ENCODE measurements around the gene PTTG1IP. TPM values are rescaled to one million over a fixed set of nuclear protein-coding genes. Genes with fewer than 3 reads are reported as not detected.

The PTTG1IP gene
- polyA plus RNA-seq, 6 donors from 2014 or later: 28.1 to 43.5 (median 36.1) TPM

DNA sequence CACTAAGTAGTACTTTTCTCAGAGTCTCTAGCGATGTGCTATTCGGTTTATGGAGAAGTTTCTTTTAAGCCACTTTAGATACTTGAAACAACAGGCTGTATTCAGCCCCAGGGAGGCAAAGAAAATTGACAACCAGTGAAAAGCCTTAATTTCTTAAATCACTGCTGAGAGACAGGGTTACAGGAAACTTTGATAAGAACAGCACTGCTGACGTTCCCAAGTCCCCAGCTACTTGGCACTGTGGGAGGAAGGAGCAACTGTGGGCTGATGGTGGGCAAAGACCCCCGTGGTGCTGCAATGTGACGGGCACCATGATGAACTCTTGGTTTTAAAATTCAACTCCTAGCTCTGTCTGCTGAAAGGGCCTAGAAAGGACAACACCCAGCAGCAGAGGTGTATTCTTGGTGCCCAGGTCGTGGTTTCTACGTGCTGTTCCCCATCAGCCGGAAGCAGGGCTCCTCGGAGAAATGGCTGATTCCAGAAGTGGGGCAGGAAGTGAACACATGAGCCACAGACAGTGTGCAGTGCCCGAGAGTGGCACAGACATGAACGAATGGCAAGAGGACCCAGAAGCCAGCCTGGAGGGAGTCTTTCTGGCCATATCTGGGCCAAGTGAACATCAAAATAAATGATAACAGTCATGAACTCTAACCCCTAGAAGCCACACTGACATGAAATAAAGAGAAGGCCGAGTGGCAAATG is 5.3 kb downstream of the PTTG1IP start:
- no peak for DNase-seq
- H3K27ac Mint-ChIP-seq: peak overlapping the region in 2 of 6 donors; percentile 28 to 49
- no peaks in the 10 kb centered on the region for H3K9me3 Mint-ChIP-seq
- peaks cover 70 to 83% (median 81%) of the 10 kb centered on the region in 3 donors for H3K4me1 Mint-ChIP-seq
- no peaks in the 10 kb centered on the region for H3K27me3 Mint-ChIP-seq
- H3K4me3 Mint-ChIP-seq: peak overlapping the region in 7 of 8 donors; percentile 24 to 77 (median 39)
- H3K36me3 Mint-ChIP-seq: peaks cover 0 to 6% of the 10 kb centered on the region in 2 donors
- no peak for ATAC-seq (ENCODE audit: low read depth in 2 of 2)

DNA sequence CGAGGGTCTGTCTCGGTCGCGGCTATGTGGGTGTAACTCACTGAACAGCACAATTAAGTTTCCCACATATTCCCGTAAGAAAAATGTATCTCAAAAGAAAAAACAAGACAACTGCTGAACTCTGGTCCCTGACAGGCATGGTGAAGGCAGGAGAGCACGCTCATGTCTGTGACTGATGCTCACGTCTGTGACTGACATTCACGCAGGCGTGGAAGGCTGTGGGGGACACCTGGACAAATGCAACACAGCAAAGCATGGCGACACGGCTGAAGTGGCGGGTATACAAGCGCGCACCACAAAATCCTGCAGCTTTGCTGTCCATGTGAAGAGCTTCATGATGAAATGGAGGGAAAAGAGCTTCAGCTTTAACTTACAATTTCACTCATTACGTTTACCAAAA is 6.0 kb downstream of the PTTG1IP start:
- ATAC-seq (ENCODE audit: low read depth in 2 of 2) (no peak), DNase-seq (no peak)
- Mint-ChIP-seq H3K36me3 (peaks cover 0 to 6% of the 10 kb centered on the region in 2 donors), H3K27me3 (no peaks in the 10 kb centered on the region), H3K4me3 (peak overlapping the region in 3 of 8 donors; percentile 64 to 88 (median 65)), H3K9me3 (no peaks in the 10 kb centered on the region), H3K27ac (peak overlapping the region in 2 of 6 donors; percentile 50 to 92), H3K4me1 (peaks cover 68 to 80% (median 76%) of the 10 kb centered on the region in 3 donors)

DNA sequence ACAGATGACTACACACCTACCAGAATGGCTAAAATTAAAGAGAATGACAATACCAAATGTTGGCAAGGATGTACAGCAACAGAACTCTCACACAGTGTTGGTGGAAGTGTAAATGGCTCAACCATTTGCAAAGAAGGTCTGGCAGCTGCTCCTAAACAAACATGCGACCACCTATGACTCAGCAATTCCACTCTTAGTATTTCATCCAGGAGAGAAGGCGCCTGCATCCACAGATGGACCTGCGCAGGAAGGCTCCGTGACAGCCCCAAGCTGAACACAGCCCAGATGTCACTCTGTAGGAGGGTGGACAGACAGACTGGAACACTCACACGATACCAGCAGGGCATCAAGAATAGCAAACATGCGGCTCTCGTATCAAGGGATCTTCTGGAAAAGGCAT is 6.7 kb downstream of the PTTG1IP start:
- DNase-seq (no peak), ATAC-seq (ENCODE audit: low read depth in 2 of 2) (no peak)
- no peaks in the 10 kb centered on the region for H3K9me3 Mint-ChIP-seq
- H3K27me3 Mint-ChIP-seq: no peaks in the 10 kb centered on the region
- H3K4me3 Mint-ChIP-seq: peak overlapping the region in 7 of 8 donors; percentile 23 to 88 (median 65)
- peaks cover 2 to 7% of the 10 kb centered on the region in 2 donors for H3K36me3 Mint-ChIP-seq
- peak overlapping the region in 1 of 6 donors; percentile 33 for H3K27ac Mint-ChIP-seq
- H3K4me1 Mint-ChIP-seq: peaks cover 63 to 73% (median 72%) of the 10 kb centered on the region in 3 donors

DNA sequence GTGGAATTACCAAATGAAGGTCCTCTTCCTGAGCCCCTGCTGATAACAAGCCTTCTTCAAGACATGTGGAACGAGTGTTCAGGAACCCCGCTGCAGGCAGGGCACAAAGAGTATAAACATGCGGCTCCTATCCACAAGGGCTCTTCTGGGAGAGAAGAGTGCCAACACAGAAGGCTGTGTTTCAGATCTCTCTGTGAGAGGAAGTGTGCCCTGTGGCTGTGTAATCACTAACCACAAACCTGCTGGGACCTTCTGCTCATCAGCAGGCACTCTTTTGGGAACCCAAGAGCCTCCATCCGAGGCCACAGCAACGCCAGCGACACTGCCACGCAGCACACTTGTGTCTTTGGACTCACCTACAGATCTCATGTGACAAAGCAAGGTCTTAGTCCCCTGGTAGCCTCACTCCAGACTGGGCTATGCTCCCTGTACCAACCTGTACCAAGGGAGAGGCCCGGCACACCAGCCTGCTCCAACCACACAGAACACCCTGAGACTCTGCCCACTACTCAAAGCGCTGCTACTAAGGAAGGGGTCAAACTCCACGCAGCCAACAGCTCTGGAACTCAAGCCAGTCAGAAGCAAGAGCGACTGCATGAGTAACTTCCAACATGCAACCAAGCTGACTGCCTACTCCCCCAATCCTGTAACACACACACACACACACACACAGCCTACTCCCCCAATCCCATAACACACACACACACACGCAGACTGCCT is 7.8 kb downstream of the PTTG1IP start:
- Mint-ChIP-seq H3K36me3 (peaks cover 7 to 11% of the 10 kb centered on the region in 2 donors), H3K27ac (peak overlapping the region; percentile 59 to 92 (median 80)), H3K4me3 (peak overlapping the region; percentile 60 to 90 (median 80)), H3K4me1 (peaks cover 58 to 71% (median 67%) of the 10 kb centered on the region in 3 donors), H3K9me3 (no peaks in the 10 kb centered on the region), H3K27me3 (no peaks in the 10 kb centered on the region)
- DNase-seq: peak; percentile 76
- ATAC-seq (ENCODE audit: low read depth in 2 of 2): peak; percentile 99 to 100

DNA sequence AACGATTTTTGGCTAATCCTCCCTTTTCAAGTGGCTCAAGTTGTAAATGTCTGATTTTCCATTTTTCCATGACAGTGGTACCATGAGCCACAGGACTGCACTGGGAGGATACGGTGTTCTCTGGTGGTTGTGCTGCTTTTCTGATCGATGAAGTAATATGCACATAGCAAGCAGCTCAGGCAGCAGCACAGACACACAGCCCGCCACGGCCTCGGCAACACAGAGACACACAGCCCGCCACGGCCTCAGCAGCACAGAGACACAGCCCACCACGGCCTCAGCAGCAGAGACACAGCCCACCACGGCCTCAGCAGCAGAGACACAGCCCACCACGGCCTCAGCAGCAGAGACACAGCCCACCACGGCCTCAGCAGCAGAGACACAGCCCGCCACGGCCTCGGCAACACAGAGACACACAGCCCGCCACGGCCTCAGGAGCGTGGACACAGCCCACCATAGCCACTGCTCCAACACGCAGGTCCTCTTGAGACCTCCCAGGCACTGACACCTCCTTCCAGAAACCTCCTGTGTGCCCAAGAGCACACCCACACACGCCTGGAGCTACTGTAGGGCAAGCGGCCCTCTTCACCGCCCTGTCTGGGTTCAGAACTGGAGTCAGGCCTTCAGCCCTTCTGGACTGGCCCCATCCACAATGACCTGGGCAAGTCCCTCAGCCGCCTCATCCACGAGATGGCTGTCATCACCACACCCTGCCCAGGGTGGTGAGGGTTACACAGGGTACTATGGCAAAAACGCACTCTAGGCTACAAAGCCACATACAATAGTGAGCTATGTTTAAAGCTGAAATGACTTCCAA is 10.4 kb downstream of the PTTG1IP start:
- H3K9me3 Mint-ChIP-seq: no peaks in the 10 kb centered on the region
- peak overlapping the region in 1 of 6 donors; percentile 58 for H3K27ac Mint-ChIP-seq
- DNase-seq (no peak), ATAC-seq (ENCODE audit: low read depth in 2 of 2) (no peak)
- no peaks in the 10 kb centered on the region for H3K27me3 Mint-ChIP-seq
- peaks cover 45 to 51% (median 50%) of the 10 kb centered on the region in 3 donors for H3K4me1 Mint-ChIP-seq
- H3K4me3 Mint-ChIP-seq: peak overlapping the region in 1 of 8 donors; percentile 12
- H3K36me3 Mint-ChIP-seq: peaks cover 11 to 15% of the 10 kb centered on the region in 2 donors

DNA sequence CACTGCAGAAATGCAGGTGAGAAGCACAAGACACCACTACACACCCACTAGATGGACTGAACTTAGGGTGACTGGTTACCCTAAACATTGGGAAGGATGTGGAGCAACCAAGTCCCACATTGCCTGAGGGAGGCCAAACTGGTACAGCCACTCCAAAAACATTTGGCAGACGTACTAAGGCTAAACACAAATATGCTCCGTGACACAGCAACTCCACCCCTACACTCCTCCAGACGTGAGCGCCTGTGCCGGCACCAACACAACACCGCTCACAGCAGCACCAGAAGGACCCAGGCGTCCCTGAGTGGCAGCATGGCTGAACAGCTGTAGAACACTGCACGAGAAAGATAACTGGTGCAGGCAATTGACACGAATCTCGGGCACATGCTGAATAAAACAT is 14.7 kb downstream of the PTTG1IP start:
- no peak for DNase-seq
- Mint-ChIP-seq H3K27ac (no peak overlapping the region), H3K9me3 (no peaks in the 10 kb centered on the region), H3K36me3 (peaks cover 19 to 22% of the 10 kb centered on the region in 2 donors), H3K4me3 (no peak overlapping the region), H3K27me3 (no peaks in the 10 kb centered on the region), H3K4me1 (peaks cover 19 to 26% (median 23%) of the 10 kb centered on the region in 3 donors)
- ATAC-seq (ENCODE audit: low read depth in 2 of 2): no peak

DNA sequence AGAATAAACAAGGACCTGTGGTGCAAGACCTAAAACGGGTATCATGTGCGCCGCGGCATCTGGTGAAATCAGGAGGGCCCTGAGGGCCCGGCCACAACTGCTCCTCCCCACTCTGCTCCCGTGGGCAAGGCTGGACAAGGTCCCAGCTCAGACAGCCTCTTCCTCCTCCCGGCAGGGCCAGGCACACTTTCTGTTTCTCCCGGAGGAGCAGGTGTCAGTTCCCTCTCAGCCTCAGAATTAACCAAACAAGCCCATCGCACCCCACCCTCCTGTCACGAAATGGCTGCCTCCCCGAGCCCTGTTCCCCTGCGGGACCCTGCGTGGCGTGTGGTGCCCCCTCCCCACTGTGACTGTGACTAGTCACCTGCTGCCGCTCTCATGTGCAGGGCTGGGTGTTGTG is 15.2 kb downstream of the PTTG1IP start:
- H3K27ac Mint-ChIP-seq: no peak overlapping the region
- no peaks in the 10 kb centered on the region for H3K9me3 Mint-ChIP-seq
- DNase-seq (no peak), ATAC-seq (ENCODE audit: low read depth in 2 of 2) (no peak)
- H3K4me3 Mint-ChIP-seq: no peak overlapping the region
- peaks cover 14 to 22% of the 10 kb centered on the region in 2 donors for H3K36me3 Mint-ChIP-seq
- peaks cover 14 to 24% (median 24%) of the 10 kb centered on the region in 3 donors for H3K4me1 Mint-ChIP-seq
- no peaks in the 10 kb centered on the region for H3K27me3 Mint-ChIP-seq

DNA sequence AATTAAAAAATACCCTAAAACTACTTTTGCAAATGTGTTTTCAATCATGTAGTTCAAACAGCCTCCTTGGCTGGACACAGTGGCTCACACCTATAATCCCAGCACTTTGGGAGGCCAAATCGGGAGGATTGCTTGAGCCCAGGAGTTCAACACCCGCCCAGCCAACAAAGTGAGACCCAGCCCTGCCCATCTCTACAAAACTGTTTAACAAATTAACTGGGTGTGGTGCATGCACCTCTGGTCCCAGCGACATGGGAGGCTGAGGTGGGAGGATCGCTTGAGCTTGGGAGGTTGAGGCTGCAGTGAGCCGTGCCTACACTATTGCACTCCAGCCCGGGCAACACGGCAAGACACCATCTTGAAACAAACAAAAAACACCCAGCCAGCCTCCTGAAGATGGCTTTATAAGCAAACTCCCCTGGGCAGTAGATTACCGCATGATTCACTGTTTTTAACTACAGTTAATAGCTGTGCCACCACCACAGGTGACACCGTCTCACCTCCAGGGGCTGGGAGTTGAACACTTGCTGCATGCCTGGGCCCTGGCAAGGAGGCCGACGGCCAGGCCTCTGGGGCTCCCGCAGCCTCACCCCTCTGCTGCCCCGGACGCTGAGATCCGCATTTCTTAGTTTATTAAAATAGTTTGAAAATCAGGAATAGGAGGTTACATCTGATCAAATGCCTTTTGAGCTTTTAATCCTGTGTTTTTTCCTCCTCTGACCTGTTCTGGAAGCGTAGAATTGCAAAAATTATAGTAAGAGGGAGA is 16.2 kb downstream of the PTTG1IP start:
- no peaks in the 10 kb centered on the region for H3K27me3 Mint-ChIP-seq
- ATAC-seq (ENCODE audit: low read depth in 2 of 2) (no peak), DNase-seq (no peak)
- peaks cover 14 to 24% (median 23%) of the 10 kb centered on the region in 3 donors for H3K4me1 Mint-ChIP-seq
- H3K4me3 Mint-ChIP-seq: no peak overlapping the region
- no peak overlapping the region for H3K27ac Mint-ChIP-seq
- H3K9me3 Mint-ChIP-seq: no peaks in the 10 kb centered on the region
- H3K36me3 Mint-ChIP-seq: peaks cover 13 to 22% of the 10 kb centered on the region in 2 donors

DNA sequence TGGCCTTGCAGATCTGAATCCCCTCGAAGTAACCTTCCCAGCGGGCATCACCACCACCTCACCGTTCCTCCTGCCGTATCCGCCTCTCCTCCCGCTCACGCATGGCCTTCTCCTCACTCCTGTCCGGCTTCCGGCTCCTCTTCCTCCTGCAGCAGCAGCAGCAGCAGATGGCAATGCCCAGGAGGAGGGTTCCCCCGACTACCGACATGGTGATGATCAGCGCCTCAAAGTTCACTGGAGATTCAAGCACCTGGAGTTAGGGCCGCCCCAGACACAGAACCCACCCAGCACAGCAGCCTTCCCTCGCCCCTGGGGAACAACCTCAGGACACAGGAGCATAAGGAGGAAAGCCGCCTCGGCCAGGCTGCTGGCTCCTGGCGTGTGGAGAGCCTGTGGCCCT is 17.4 kb downstream of the PTTG1IP start:
- Mint-ChIP-seq H3K4me3 (no peak overlapping the region), H3K27me3 (no peaks in the 10 kb centered on the region), H3K4me1 (peaks cover 11 to 15% (median 15%) of the 10 kb centered on the region in 3 donors), H3K36me3 (peaks cover 8 to 14% of the 10 kb centered on the region in 2 donors), H3K9me3 (no peaks in the 10 kb centered on the region), H3K27ac (peak overlapping the region in 1 of 6 donors; percentile 28)
- ATAC-seq (ENCODE audit: low read depth in 2 of 2) (no peak), DNase-seq (no peak)

DNA sequence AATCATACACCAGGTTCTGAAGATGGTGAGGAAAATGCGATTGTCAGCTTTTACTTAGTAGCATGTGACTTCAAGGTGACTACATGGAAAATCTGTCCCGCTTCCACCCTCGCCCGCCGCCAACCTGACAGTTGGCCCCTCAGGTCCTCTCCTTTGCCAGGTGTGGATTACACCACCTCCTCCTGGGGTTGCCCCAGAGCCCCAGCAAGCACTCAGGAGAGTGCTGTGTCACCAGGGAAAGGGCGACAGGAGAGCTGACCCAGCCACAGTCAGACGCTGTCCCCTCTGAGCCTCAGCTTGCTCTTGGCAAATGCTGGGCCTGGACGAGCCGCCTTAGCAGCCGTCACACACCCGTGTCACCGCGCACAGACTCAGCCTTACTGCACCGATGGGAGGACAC is 17.9 kb downstream of the PTTG1IP start:
- Mint-ChIP-seq H3K27me3 (no peaks in the 10 kb centered on the region), H3K27ac (peak overlapping the region in 1 of 6 donors; percentile 57), H3K36me3 (peaks cover 13% of the 10 kb centered on the region in 2 donors), H3K4me1 (peaks cover 9 to 15% (median 12%) of the 10 kb centered on the region in 3 donors), H3K4me3 (no peak overlapping the region), H3K9me3 (no peaks in the 10 kb centered on the region)
- DNase-seq (no peak), ATAC-seq (ENCODE audit: low read depth in 2 of 2) (no peak)

DNA sequence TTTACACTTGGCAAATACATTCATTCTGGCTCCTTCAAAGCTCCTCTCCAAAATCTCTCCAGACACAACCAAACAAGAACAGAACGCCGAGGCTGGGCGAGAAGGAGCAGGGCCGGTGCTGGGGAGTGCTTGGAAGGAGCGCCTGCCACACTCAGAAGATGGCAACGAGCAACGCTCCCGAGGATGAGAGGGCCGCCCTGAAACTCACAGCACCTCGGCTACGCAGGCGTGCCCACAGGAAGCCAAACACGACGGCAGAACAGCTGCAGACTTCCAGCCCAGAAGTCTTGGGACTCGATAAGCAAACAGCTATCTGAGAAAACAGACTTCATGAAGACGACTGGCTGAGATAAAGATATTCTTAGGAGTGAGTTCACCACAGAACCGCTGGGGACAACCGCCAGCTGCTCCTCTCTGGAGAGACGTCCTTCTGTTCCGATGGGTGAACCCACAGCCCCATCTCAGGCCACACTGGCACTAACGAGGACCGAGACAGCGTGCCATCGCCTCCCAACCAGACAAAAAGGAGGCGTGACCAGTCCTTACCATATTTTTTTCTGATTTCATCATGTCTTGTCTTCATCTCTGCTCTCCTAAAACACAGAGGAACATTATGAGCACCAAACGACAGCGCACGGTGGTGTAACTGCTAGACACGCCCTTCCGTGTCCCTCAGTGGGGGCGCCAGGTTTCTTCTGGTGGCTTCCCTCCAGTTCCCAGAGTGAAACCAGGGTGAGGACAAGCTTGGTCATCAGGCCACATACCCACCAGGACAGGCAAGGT is 18.6 kb downstream of the PTTG1IP start:
- H3K36me3 Mint-ChIP-seq: peaks cover 7 to 14% of the 10 kb centered on the region in 2 donors
- H3K9me3 Mint-ChIP-seq: no peaks in the 10 kb centered on the region
- DNase-seq (no peak), ATAC-seq (ENCODE audit: low read depth in 2 of 2) (peak in 1 of 2 donors; percentile 27)
- peak overlapping the region in 5 of 8 donors; percentile 15 to 69 (median 32) for H3K4me3 Mint-ChIP-seq
- peaks cover 9 to 12% (median 11%) of the 10 kb centered on the region in 3 donors for H3K4me1 Mint-ChIP-seq
- no peaks in the 10 kb centered on the region for H3K27me3 Mint-ChIP-seq
- peak overlapping the region in 4 of 6 donors; percentile 11 to 47 (median 25) for H3K27ac Mint-ChIP-seq

DNA sequence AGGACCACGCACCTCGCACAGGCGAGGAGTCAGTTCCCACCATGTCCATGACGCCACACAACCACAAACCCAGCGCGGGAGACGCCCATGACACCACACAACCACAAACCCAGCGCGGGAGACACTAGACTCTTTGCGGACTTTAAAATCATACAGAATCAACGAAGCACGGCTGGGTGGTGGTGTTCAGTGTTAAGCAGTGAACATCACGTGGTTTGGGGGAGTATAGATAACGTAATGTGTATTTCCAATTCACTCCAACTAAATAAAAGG is 19.2 kb downstream of the PTTG1IP start:
- Mint-ChIP-seq H3K4me3 (peak overlapping the region in 3 of 8 donors; percentile 15 to 69 (median 32)), H3K27ac (peak overlapping the region in 2 of 6 donors; percentile 11 to 85), H3K36me3 (peaks cover 7 to 18% of the 10 kb centered on the region in 2 donors), H3K4me1 (peaks cover 9 to 12% (median 11%) of the 10 kb centered on the region in 3 donors), H3K27me3 (no peaks in the 10 kb centered on the region), H3K9me3 (no peaks in the 10 kb centered on the region)
- peak in 1 of 2 donors; percentile 28 for ATAC-seq (ENCODE audit: low read depth in 2 of 2)
- DNase-seq: no peak

Data from naive B cell (primary cell).